Fibroblast of lung (primary cell): Measurements from ENCODE around the gene PTGFR.

Source experiments
- CTCF ChIP-seq, 2 donors: IDR thresholded peaks in 1 of 2; conservative IDR thresholded peaks in 1 of 2; 1 replicate in 1 of 2; 2 replicates in 1 of 2; pipeline ENCODE4 v1.5.1; 2011 to 2012; ENCODE audit warnings: low read length in 2 of 2, control low read depth in 1 of 2, inconsistent platforms in 1 of 2, low read depth in 1 of 2, mild to moderate bottlenecking in 1 of 2
- EZH2 ChIP-seq: IDR thresholded peaks from 2 replicates; pipeline ENCODE4 v1.5.1; 2012; ENCODE audit warnings: low read length, control low read depth, mild to moderate bottlenecking; ENCODE audit errors: missing control alignments

- no peak for TF ChIP-seq EZH2
- no peak for TF ChIP-seq CTCF (conservative IDR thresholded peaks at IDR 0.05 in 1 of 2, IDR thresholded peaks at IDR 0.05 in 1 of 2; ENCODE audit: low read depth in 1 of 2, low read length in 2 of 2)
These were observed 64.1 kb downstream of the PTGFR start for GRCh38 chr1:78554840-78555239.
